ENCODE data around the gene COA5. TPM values are rescaled to one million over a fixed set of nuclear protein-coding genes. Genes with fewer than 3 reads are reported as not detected.

The COA5 gene
- total RNA-seq, 1 donor = 19.0 TPM

DNA sequence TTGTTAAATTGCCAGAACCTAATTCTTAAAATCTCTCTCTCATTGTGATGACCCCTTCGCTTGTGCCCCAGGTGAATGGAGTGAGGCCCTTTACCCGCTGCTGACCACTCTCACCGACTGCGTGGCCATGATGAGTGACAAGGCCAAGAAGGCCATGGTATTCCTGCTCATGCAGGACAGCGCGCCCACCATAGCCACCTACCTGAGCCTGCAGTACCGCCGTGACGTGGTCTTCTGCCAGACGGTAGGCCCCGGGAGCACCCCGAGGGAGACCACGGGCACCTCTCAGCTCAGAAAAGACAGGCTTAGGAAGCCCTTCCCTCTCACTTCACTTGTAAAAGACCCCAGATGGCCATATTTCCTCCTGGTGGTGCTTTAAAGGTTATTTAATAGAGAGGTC lies 44.9 kb downstream of the COA5 start:
- no peak for DNase-seq (ENCODE audit: low read depth)
- H3K4me3 ChIP-seq (ENCODE audit: low read depth, low read length) = no peak overlapping the region
- TF ChIP-seq, protein P1, sequence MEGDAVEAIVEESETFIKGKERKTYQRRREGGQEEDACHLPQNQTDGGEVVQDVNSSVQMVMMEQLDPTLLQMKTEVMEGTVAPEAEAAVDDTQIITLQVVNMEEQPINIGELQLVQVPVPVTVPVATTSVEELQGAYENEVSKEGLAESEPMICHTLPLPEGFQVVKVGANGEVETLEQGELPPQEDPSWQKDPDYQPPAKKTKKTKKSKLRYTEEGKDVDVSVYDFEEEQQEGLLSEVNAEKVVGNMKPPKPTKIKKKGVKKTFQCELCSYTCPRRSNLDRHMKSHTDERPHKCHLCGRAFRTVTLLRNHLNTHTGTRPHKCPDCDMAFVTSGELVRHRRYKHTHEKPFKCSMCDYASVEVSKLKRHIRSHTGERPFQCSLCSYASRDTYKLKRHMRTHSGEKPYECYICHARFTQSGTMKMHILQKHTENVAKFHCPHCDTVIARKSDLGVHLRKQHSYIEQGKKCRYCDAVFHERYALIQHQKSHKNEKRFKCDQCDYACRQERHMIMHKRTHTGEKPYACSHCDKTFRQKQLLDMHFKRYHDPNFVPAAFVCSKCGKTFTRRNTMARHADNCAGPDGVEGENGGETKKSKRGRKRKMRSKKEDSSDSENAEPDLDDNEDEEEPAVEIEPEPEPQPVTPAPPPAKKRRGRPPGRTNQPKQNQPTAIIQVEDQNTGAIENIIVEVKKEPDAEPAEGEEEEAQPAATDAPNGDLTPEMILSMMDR (IDR thresholded peaks at IDR 0.05; ENCODE audit: insufficient read depth, low read depth, low read length) = no peak

- TF ChIP-seq, protein P1 (IDR thresholded peaks at IDR 0.05; ENCODE audit: insufficient read depth, low read depth, low read length) = no peak
- no peak for DNase-seq (ENCODE audit: low read depth)
Observed at GRCh38 chr2:98561902-98562695, 46.2 kb downstream of the COA5 start.

GRCh38 chr2:98561018-98561417 lies 47.3 kb downstream of the COA5 start:
- no peak overlapping the region for H3K4me3 ChIP-seq (ENCODE audit: low read depth, low read length)
- TF ChIP-seq, protein P1 (IDR thresholded peaks at IDR 0.05; ENCODE audit: insufficient read depth, low read depth, low read length) = no peak
- DNase-seq (ENCODE audit: low read depth) = no peak

More at GRCh38 chr2:98561902-98562695, 46.2 kb downstream of the COA5 start:
- H3K4me3 ChIP-seq (ENCODE audit: low read depth, low read length) = no peak overlapping the region

DNA sequence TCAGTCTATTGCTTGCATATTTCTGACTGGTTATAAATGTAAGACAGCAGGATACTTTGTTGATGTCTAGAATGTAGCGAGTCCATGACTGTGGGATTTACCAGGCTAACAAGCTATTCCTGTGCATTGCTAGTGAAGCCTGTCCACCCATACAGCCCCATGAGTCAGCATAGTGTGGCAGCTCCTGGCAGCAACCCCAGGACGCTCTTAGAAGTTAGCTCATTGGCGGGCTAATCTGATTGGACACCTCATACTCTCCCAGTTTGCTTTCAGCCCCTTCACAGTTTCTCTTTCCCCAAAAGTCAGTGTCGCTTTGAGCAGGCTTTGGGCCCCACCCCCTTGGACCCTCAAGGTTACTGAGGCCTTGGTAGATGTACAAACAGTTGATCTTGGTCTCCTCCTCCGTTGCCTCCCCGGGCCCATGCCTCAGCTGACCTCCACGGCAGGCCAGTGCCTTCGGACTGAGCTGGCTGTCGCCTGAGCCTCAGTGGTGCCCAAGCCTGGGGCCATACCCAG lies 48.0 kb downstream of the COA5 start:
- H3K4me3 ChIP-seq (ENCODE audit: low read depth, low read length) = no peak overlapping the region
- TF ChIP-seq, protein P1 (IDR thresholded peaks at IDR 0.05; ENCODE audit: insufficient read depth, low read depth, low read length) = no peak

DNA sequence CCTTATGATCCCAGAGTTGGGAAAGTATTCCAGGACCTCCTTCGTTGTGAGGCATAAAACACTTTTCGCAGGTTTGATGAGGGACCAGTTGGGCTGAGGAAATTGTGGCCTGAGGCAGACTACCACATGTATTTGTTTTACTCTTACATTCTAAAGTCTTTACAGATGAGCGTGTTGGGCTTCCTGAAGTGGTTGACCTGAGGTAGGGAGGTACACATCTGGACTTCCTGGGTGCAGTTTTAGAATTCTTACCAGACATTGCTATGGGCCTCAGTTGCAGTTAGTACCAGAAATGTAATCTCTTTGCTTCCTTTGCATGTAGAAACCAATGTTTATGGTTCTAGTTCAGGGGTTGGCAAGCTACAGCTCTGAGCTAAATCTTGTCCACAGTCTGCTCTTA lies 48.7 kb downstream of the COA5 start:
- peak; percentile 5 for DNase-seq (ENCODE audit: low read depth)
- H3K4me3 ChIP-seq (ENCODE audit: low read depth, low read length) = no peak overlapping the region
- TF ChIP-seq, protein P1 (IDR thresholded peaks at IDR 0.05; ENCODE audit: insufficient read depth, low read depth, low read length) = no peak

More for the DNA sequence above, 48.0 kb downstream of the COA5 start:
- peak; percentile 81 for DNase-seq (ENCODE audit: low read depth)

DNA sequence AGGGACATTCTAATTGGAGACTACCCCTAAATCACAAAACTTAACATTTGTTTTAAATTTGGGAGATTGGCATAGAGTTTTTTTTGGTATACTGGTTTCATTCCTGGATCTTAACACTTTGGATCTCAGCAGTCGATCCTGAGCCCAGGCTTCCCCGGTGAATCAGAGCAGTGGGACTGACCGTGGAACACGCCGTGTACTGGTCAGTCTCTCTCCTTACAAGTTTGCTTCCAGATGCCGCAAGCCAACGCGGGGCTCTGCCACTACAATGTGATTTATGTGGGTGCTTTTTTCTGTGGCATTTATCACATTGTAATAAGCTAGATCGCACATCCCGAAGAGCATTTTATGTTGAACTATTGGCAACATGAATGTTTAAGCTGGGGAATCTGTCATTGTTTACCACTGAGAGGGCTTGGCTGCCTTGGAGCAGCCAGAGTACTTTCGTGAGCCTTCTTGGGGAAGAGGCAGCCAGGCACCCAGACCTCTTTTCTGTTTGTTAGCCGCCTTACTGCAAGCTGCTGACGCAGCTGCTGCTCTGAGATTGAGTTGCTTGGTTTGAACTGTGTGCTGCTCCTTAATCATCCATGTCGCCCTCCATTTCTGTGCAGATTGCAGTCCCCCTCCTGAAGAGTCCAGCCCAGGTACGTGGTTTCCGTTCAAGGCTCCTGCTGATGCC lies 49.3 kb downstream of the COA5 start:
- DNase-seq (ENCODE audit: low read depth) = no peak
- H3K4me3 ChIP-seq (ENCODE audit: low read depth, low read length) = no peak overlapping the region
- TF ChIP-seq, protein P1 (IDR thresholded peaks at IDR 0.05; ENCODE audit: insufficient read depth, low read depth, low read length) = no peak
